ENCODE measurements around the gene BMP6.

Gene BMP6

GRCh38 chr6:7787137-7787608, 61.3 kb downstream of the BMP6 start:
- H3K4me3 ChIP-seq (replicated peaks; ENCODE audit: low read depth, low read length), result no peak overlapping the region
- TF ChIP-seq CTCF (IDR thresholded peaks at IDR 0.05; ENCODE audit: low read depth, low read length, missing control alignments), result no peak
- no peak for DNase-seq (ENCODE audit: extremely low read depth, low read depth)

- no peak overlapping the region for H3K4me3 ChIP-seq (replicated peaks; ENCODE audit: low read depth, low read length)
- no peak for TF ChIP-seq CTCF (IDR thresholded peaks at IDR 0.05; ENCODE audit: low read depth, low read length, missing control alignments)
- no peak for DNase-seq (ENCODE audit: extremely low read depth, low read depth)
These were observed 61.8 kb downstream of the BMP6 start for GRCh38 chr6:7787731-7788130.

- TF ChIP-seq CTCF (IDR thresholded peaks at IDR 0.05; ENCODE audit: low read depth, low read length, missing control alignments), result no peak
- no peak overlapping the region for H3K4me3 ChIP-seq (replicated peaks; ENCODE audit: low read depth, low read length)
- no peak for DNase-seq (ENCODE audit: extremely low read depth, low read depth)
These were observed 68.6 kb downstream of the BMP6 start for GRCh38 chr6:7794509-7794908.

- no peak for DNase-seq (ENCODE audit: extremely low read depth, low read depth)
- TF ChIP-seq CTCF (IDR thresholded peaks at IDR 0.05; ENCODE audit: low read depth, low read length, missing control alignments), result no peak
- no peak overlapping the region for H3K4me3 ChIP-seq (replicated peaks; ENCODE audit: low read depth, low read length)
These were observed 71.5 kb downstream of the BMP6 start for GRCh38 chr6:7797386-7797785.

- TF ChIP-seq CTCF (IDR thresholded peaks at IDR 0.05; ENCODE audit: low read depth, low read length, missing control alignments), result no peak
- H3K4me3 ChIP-seq (replicated peaks; ENCODE audit: low read depth, low read length), result no peak overlapping the region
- no peak for DNase-seq (ENCODE audit: extremely low read depth, low read depth)
These were observed 72.9 kb downstream of the BMP6 start for GRCh38 chr6:7798751-7799150.

GRCh38 chr6:7802662-7803061, 76.8 kb downstream of the BMP6 start:
- no peak overlapping the region for H3K4me3 ChIP-seq (replicated peaks; ENCODE audit: low read depth, low read length)
- no peak for TF ChIP-seq CTCF (IDR thresholded peaks at IDR 0.05; ENCODE audit: low read depth, low read length, missing control alignments)
- no peak for DNase-seq (ENCODE audit: extremely low read depth, low read depth)

GRCh38 chr6:7803214-7803613, 77.3 kb downstream of the BMP6 start:
- no peak overlapping the region for H3K4me3 ChIP-seq (replicated peaks; ENCODE audit: low read depth, low read length)
- TF ChIP-seq CTCF (IDR thresholded peaks at IDR 0.05; ENCODE audit: low read depth, low read length, missing control alignments), result no peak
- DNase-seq (ENCODE audit: extremely low read depth, low read depth), result no peak
